Astrocyte (in vitro differentiated cells and primary cell): ENCODE data around the gene CXCL11.

Experiments
- EZH2 ChIP-seq: IDR thresholded peaks from 2 replicates; pipeline ENCODE4 v1.6.1; 2012; ENCODE audit warnings: mild to moderate bottlenecking, low read length, inconsistent platforms; ENCODE audit not compliant: insufficient read depth
- TF ChIP-seq, protein P1 (sequence below): IDR thresholded peaks from 2 replicates; pipeline ENCODE4 v1.5.1; 2011; ENCODE audit warnings: low read depth, mild to moderate bottlenecking, inconsistent platforms, low read length, moderate library complexity; ENCODE audit not compliant: insufficient read depth

- TF ChIP-seq, protein P1, sequence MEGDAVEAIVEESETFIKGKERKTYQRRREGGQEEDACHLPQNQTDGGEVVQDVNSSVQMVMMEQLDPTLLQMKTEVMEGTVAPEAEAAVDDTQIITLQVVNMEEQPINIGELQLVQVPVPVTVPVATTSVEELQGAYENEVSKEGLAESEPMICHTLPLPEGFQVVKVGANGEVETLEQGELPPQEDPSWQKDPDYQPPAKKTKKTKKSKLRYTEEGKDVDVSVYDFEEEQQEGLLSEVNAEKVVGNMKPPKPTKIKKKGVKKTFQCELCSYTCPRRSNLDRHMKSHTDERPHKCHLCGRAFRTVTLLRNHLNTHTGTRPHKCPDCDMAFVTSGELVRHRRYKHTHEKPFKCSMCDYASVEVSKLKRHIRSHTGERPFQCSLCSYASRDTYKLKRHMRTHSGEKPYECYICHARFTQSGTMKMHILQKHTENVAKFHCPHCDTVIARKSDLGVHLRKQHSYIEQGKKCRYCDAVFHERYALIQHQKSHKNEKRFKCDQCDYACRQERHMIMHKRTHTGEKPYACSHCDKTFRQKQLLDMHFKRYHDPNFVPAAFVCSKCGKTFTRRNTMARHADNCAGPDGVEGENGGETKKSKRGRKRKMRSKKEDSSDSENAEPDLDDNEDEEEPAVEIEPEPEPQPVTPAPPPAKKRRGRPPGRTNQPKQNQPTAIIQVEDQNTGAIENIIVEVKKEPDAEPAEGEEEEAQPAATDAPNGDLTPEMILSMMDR = no peak
- no peak for TF ChIP-seq EZH2
These were observed 32.2 kb downstream of the CXCL11 start for GRCh38 chr4:76003620-76004019.
